Fibroblast of skin of left quadriceps (primary cell): Measurements from ENCODE around the gene DCP1A.
"Not testable (repeated sequence)": the region's sequence is repeated elsewhere in the genome, so short reads cannot be mapped to it uniquely, and the experiment has no call there.

Source experiments
- DNase-seq, 2 experiments: peaks; one replicate each; pipeline ENCODE4 v3.0.0-alpha.2; 2013; ENCODE audit warnings: low read depth in 2 of 2

DCP1A gene

DNA sequence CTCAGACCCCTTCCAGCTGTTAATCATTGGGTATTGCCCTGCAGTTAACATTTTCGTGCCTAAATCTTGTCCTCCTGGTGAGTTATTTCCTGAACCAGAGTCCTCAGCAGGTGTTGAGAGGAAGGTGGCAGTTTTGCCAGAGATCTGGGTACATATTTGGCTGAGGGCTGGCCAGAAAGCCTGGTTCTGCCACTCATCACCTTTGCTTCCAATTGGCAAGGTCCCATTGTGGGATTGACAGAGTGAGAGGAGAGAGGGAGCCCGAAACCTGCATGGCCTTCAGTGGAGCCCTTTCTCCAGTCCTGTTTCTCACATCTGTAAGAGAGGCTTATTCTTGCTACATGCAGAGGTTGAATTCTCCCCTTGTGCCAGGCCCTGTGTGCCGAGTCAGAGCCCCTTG is 82.6 kb downstream of the DCP1A start:
- no peak for DNase-seq

DNA sequence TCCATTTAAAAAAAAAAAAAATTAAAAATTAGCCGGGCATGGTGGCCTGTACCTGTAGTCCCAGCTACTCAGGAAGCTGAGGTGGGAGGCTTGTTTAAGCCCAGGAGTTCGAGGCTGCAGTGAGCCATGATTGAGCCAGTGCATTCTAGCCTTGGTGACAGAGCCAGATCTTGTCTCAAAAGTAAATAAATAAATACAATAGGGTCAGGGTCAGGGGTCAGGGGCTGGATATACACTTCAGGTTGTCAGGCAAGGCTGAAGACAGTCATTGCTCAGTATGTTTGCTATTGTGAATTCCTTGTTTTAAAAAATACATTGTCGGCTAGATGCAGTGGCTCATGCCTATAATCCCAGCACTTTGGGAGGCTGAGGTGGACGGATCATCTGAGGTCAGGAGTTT is 83.4 kb downstream of the DCP1A start:
- DNase-seq: no peak

DNA sequence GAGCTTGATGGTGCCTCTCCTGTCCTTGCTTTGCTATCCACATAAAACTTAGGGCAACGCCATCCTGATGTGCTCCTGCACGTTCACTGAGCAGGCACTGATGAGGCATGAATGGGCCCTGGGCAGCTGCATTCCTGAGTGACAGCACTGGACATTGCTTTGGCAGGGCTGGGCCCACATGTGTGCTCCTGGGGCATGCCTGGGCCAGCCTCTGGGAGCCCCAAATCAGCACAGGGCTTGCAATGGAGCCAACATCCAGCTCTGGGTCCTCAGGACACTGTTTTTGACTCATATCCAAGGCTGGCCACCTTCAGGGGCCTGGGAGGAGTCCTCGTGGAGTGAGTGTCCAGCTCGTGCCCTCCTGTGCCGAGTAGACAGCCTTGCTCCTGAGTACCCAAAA is 85.6 kb downstream of the DCP1A start:
- no peak for DNase-seq

GRCh38 chr3:53260286-53260785 is 87.0 kb downstream of the DCP1A start:
- DNase-seq: no peak

- no peak for DNase-seq
These were observed 87.7 kb downstream of the DCP1A start for GRCh38 chr3:53259427-53260259.

GRCh38 chr3:53258600-53259426 is 88.5 kb downstream of the DCP1A start:
- no peak for DNase-seq

- no peak for DNase-seq
These were observed 89.9 kb downstream of the DCP1A start for GRCh38 chr3:53257465-53257864.

DNA sequence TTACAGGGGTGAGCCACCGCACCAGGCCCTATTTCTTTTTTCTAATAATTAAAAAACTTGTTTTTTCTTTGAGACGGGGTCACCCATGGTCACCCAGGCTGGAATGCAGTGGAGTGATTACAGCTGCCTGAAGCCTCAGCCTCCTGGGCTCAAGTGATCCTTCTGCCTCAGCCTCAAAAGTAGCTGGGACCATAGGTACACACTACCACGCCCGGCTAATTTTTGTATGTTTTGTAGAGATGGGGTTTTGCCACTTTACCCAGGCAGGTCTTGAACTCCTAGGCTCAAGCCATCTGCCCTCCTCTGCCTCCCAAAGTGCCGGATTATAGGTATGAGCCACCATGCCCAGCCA is 90.7 kb downstream of the DCP1A start:
- DNase-seq: no peak

- DNase-seq: peak; percentile 55
These were observed 91.3 kb downstream of the DCP1A start, which contains the start of gene TKT for GRCh38 chr3:53255775-53256703. Gene TKT, minus strand, starts transcription at chr3:53256022. Its CDS starts 80 bp downstream, at chr3:53255942.

DNA sequence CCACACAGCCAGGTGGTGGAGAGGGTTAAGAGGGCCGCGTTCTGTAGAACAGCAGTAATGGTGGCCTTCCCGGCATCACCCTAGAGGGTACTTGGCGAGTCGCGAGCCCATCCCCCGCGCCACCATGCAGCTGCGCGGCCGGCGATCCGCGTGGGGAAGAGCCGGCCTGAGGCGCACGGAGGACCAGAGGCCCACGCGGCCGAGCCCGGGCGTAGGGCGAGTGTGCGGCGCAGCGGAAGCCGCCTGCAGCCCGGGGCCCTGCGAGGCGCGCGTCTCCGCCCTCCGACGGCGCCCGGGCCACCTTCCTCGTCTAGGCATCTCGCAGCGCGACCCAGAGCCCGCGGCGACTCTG is 91.9 kb downstream of the DCP1A start:
- no peak for DNase-seq

GRCh38 chr3:53254509-53255422 is 92.6 kb downstream of the DCP1A start:
- no peak for DNase-seq

GRCh38 chr3:53253707-53254508 is 93.4 kb downstream of the DCP1A start:
- DNase-seq: no peak

- not testable (repeated sequence) for DNase-seq
These were observed 94.4 kb downstream of the DCP1A start for GRCh38 chr3:53252947-53253322.

DNA sequence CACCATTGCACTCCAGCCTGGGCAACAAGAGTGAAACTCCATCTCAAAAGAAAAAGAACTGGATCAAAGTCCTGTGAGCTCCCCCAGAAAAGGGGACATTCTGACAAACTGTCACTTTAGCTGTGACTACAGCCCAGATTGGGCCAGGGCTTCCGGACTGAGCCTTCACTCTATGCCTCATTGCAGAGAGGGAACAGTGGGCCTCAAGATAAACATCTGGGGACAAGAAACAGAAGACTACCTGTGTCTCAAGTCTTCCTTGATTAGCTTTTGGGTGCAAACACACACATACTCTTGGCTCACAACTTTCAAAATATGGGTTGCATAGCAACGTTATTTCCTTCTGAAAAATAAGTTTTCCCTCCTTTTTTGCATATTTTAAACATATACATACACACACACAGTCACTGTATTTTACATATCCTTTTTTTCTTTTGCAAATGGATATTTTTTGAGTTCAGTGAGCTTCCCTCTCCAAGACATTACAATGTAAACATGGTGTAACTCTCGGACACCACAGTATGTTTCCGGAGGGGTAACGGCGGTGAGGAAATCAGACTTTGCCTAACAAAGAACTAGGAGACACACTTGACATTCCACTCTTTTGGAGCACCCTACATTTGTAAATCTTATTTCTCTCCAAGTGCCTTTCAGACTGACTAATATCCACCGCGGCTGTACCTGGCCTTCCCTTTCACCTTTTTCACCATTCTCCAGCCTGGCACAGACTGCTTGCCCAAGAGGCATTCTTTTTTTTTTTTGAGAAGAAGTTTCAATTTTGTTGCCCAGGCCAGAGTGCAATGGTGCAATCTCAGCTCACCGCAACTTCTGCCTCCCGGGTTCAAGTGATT is 95.0 kb downstream of the DCP1A start:
- DNase-seq: no peak

DNA sequence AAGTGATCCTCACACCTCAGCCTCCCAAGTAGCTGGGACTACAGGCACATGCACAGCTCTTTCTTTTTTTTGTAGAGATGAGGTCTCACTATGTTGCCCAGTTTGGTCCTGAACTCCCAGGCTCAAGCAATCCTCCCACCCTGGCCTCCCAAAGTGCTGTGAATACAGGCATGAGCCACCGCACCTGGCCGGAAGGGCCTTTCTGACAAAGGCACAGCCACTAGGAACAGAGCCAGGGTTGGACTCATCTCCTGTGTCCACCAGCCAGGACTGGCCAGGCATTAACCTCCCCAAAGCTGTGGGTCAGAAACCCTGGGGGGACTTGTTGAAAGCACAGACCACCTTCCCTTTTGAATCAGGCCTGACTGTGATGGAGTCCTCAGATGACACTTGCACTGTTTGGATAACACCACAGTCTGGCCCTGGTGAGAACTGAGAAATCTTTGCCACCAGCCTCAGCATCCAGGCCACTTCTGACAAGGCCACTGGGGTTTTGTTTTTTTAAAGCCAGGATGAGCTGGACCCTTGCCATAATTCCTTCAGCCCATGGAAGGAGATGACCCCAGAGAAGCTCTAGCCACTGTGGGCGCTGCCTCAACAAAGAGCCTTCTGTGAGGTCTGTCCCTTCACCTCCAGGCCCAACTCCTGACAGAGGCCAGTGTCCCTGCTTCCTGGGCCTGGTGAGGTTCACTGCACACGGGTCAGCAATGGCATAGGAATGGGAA is 96.3 kb downstream of the DCP1A start:
- no peak for DNase-seq

DNA sequence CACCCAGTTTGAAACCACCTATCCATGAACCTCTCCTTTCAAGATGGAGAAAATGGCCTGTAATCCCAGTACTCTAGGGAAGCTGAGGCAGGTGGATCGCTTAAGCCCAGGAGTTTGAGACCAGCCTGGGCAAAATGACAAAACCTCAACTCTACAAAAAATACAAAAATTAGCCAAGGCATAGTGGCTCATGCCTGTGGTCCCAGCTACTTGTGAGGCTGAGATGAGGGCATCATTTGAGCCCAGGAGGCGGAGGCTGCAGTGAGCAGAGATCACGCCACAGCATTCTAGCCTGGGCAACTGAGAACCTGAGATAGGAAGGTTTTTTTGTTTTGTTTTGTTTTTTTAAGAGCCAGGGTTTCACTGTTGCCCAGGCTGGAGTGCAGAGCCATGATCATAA is 96.9 kb downstream of the DCP1A start:
- DNase-seq: no peak

DNA sequence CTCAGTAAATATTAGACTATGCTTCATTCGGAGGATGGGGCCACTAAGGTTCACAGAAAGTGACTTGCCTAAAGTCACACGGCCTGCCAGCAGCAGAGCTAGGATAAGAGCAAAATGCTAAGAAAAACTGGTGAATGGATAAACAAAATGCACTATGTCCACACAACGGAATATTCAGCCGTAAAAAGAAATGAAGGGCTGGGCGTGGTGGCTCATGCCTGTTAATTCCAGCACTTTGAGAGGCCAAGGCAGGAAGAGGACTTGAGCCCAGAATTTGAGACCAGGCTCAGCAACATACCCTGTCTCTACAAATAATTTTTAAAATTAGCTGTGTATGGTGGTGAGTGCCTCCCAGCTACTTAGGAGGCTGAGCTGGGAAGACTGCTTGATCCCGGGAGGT is 99.2 kb downstream of the DCP1A start:
- DNase-seq: no peak

DNA sequence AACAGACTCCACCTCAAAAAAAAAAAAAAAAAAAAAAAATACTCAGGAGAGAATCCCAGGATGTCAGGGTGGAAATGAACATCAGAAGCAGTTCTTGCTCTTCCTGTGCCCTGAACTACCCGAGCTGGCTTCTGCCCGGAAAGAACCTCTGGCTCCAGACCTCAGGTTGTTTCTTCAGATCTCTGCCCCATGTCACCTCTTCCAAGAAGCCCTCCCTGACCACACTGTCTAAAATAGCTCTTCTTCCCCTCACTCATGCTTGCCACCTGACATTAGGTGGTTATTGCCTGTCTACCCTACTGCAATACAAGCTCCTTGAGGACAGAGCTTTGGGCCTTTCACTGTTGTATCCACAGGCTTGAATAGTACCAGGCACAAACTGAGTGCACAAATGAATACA is 99.7 kb downstream of the DCP1A start:
- DNase-seq: no peak
